ENCODE data around the gene KCNQ1.

The KCNQ1 gene

DNA sequence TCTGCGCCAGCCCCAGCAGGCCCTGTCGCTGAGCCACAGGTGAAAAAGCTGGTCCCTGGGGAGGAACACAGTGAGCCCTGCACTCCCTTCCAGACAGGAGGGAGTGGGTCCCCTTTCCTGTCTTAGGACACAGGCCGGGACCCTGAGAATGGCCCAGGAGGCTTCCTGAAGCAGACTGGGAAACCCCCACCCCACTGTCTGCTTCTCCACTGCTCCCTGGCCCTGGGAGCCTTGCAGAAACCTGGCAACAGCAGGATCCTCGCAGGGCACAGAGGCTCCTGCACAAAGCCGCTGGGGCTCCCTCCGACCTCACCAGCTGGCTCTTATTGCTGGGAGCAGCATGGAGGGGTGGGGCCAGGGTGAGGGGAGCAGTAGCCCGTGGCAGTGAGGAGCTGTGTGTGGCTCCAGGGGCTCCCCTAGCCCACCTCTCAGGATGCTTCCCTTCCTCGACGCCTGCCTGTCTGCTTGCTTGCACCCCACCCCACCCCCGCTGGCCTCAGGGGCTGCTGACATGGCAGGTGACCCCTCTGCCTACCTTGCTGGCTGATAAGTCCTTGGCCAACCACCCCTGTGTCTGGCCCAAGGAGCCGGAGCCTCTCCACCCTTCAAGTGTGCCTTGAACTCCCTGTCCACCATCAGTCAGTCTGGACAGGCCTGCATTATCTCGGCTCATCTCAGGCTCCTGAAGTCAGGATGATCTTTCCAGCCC lies 327.1 kb downstream of the KCNQ1 start:
- Histone ChIP-seq H3K36me3 (ENCODE audit: insufficient read depth, low read length) (no peaks in the 10 kb centered on the region), H4K20me1 (ENCODE audit: insufficient read depth, low read length, poor library complexity, severe bottlenecking) (no peaks in the 10 kb centered on the region), H3K4me1 (ENCODE audit: insufficient read depth, low read length, poor library complexity, severe bottlenecking) (peaks cover 67% of the 10 kb centered on the region), H3K4me3 (ENCODE audit: low read length, poor library complexity, severe bottlenecking) (peak overlapping the region; percentile 18), H2AFZ (ENCODE audit: low read length) (no peak overlapping the region), H3K27me3 (ENCODE audit: insufficient read depth, low read length, poor library complexity, severe bottlenecking) (no peaks in the 10 kb centered on the region), H3K9me3 (ENCODE audit: insufficient read depth, low read depth, low read length) (no peaks in the 10 kb centered on the region), H3K79me2 (ENCODE audit: insufficient read depth, low read length) (peaks cover 12% of the 10 kb centered on the region; the same call in 1 of the 2 replicates), H3F3A (ENCODE audit: low read depth) (no peaks in the 10 kb centered on the region), H3K4me2 (ENCODE audit: low read depth, low read length, poor library complexity, severe bottlenecking) (peak overlapping the region; percentile 53), H3K9me2 (replicated peaks; ENCODE audit: low read depth, low read length) (no peaks in the 10 kb centered on the region), H3K9ac (ENCODE audit: low read depth, low read length, poor library complexity, severe bottlenecking) (peak overlapping the region; percentile 53)
- TF ChIP-seq EZH2phosphoT487 (IDR thresholded peaks at IDR 0.05; ENCODE audit: borderline replicate concordance): no peak
- TF ChIP-seq, protein P1, sequence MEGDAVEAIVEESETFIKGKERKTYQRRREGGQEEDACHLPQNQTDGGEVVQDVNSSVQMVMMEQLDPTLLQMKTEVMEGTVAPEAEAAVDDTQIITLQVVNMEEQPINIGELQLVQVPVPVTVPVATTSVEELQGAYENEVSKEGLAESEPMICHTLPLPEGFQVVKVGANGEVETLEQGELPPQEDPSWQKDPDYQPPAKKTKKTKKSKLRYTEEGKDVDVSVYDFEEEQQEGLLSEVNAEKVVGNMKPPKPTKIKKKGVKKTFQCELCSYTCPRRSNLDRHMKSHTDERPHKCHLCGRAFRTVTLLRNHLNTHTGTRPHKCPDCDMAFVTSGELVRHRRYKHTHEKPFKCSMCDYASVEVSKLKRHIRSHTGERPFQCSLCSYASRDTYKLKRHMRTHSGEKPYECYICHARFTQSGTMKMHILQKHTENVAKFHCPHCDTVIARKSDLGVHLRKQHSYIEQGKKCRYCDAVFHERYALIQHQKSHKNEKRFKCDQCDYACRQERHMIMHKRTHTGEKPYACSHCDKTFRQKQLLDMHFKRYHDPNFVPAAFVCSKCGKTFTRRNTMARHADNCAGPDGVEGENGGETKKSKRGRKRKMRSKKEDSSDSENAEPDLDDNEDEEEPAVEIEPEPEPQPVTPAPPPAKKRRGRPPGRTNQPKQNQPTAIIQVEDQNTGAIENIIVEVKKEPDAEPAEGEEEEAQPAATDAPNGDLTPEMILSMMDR (conservative IDR thresholded peaks at IDR 0.05; ENCODE audit: low read length): no peak

DNA sequence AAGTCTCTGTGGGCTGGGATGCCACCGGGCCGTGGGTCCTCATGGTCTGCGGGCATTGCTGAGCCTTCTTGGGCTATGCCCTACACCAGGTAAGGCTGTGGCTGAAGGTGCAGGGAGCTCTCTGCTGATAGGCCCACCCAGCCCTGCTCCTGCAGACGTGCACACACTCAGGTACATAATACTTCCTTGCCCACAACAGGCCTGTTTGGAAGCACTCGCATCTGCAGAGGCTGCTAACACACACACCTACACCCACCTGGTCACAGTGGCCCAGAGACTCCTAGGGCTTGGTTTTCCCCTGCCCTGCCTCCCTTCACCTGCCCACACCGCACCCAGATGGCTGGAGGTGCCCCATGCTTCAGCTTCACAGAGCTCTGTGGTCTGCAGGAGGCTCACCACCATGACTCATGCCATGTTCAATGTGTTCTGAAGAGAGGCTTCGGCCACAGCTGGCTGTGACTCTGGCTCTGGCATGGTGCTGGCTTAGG lies 327.8 kb downstream of the KCNQ1 start:
- no peak overlapping the region for H2AFZ ChIP-seq (ENCODE audit: low read length)

DNA sequence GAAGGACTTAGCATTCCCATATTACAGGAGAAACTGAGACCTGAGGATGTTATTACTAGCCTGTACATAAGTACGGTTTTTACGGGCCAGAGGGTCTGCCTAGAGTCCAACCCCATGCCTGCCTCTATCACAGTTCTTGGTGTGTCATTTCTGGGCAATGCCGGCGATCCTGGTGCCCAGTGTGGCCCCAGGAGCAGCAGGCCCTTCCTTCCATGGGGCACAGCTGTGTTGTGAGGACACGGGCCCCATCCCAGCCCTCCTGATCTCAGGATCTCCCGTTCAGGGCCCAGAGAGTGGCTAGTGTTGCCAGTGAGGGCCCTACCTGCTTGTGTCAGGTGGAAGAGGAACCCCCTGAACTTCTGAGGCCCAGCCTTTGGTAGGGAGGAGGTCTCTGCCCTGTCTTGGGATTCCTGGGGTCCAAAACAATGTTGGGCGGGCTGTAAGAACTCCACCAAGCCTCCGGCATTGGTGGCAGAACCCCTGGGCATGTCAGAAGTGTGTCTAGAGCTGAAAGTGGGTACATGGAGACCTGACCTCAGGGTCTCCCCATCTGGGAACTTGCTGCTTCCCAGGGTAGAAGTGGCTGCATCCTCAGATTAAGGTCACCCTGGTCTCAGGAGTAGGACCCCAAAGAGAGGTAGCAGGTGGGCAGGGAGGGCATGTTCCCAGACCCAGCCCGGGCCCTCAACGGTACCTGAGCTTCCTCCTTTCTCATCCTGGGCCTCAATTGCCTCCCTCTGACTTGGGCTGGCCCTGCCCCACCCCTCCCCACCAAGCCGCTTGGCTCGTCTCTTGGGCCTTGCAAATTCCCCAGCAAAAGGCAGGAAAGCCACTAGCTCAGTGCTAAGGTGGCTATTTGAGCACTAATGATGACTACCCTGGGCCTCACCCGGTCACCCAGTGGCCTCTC lies 329.6 kb downstream of the KCNQ1 start:
- no peaks in the 10 kb centered on the region for H3K9me2 ChIP-seq (replicated peaks; ENCODE audit: low read depth, low read length)
- H3K9ac ChIP-seq (ENCODE audit: low read depth, low read length, poor library complexity, severe bottlenecking): peak overlapping the region; percentile 88
- H3F3A ChIP-seq (ENCODE audit: low read depth): no peaks in the 10 kb centered on the region
- H2AFZ ChIP-seq (ENCODE audit: low read length): no peak overlapping the region
- no peaks in the 10 kb centered on the region for H3K36me3 ChIP-seq (ENCODE audit: insufficient read depth, low read length)
- H3K79me2 ChIP-seq (ENCODE audit: insufficient read depth, low read length): peaks cover 26% of the 10 kb centered on the region
- TF ChIP-seq, protein P1 (conservative IDR thresholded peaks at IDR 0.05; ENCODE audit: low read length): no peak
- TF ChIP-seq EZH2phosphoT487 (IDR thresholded peaks at IDR 0.05; ENCODE audit: borderline replicate concordance): no peak
- peak overlapping the region; percentile 75 for H3K4me2 ChIP-seq (ENCODE audit: low read depth, low read length, poor library complexity, severe bottlenecking)
- H3K4me1 ChIP-seq (ENCODE audit: insufficient read depth, low read length, poor library complexity, severe bottlenecking): peaks cover 84% of the 10 kb centered on the region
- H3K9me3 ChIP-seq (ENCODE audit: insufficient read depth, low read depth, low read length): no peaks in the 10 kb centered on the region
- H3K4me3 ChIP-seq (ENCODE audit: low read length, poor library complexity, severe bottlenecking): no peak overlapping the region
- no peaks in the 10 kb centered on the region for H4K20me1 ChIP-seq (ENCODE audit: insufficient read depth, low read length, poor library complexity, severe bottlenecking)
- H3K27me3 ChIP-seq (ENCODE audit: insufficient read depth, low read length, poor library complexity, severe bottlenecking): no peaks in the 10 kb centered on the region

More for the DNA sequence above, 327.8 kb downstream of the KCNQ1 start:
- H3K9me2 ChIP-seq (replicated peaks; ENCODE audit: low read depth, low read length): no peaks in the 10 kb centered on the region
- H3K27me3 ChIP-seq (ENCODE audit: insufficient read depth, low read length, poor library complexity, severe bottlenecking): no peaks in the 10 kb centered on the region
- TF ChIP-seq, protein P1 (conservative IDR thresholded peaks at IDR 0.05; ENCODE audit: low read length): no peak
- no peak for TF ChIP-seq EZH2phosphoT487 (IDR thresholded peaks at IDR 0.05; ENCODE audit: borderline replicate concordance)
- H3K9me3 ChIP-seq (ENCODE audit: insufficient read depth, low read depth, low read length): no peaks in the 10 kb centered on the region
- no peaks in the 10 kb centered on the region for H4K20me1 ChIP-seq (ENCODE audit: insufficient read depth, low read length, poor library complexity, severe bottlenecking)
- no peaks in the 10 kb centered on the region for H3F3A ChIP-seq (ENCODE audit: low read depth)
- H3K4me2 ChIP-seq (ENCODE audit: low read depth, low read length, poor library complexity, severe bottlenecking): peak overlapping the region; percentile 53
- peaks cover 71% of the 10 kb centered on the region for H3K4me1 ChIP-seq (ENCODE audit: insufficient read depth, low read length, poor library complexity, severe bottlenecking)
- peaks cover 19% of the 10 kb centered on the region; the same call in 1 of the 2 replicates for H3K79me2 ChIP-seq (ENCODE audit: insufficient read depth, low read length)
- H3K36me3 ChIP-seq (ENCODE audit: insufficient read depth, low read length): no peaks in the 10 kb centered on the region
- H3K4me3 ChIP-seq (ENCODE audit: low read length, poor library complexity, severe bottlenecking): peak overlapping the region; percentile 18
- peak overlapping the region; percentile 53 for H3K9ac ChIP-seq (ENCODE audit: low read depth, low read length, poor library complexity, severe bottlenecking)

Data from Loucy (cell line).